CD14-positive monocyte (primary cell): ENCODE results near the gene HDAC4. TPM values are rescaled to one million over a fixed set of nuclear protein-coding genes. Genes with fewer than 3 reads are reported as not detected.
A peak's percentile ranks its signal among the peaks of the same experiment; 100 is the strongest.

Source experiments
- DNase-seq, 3 donors: peaks; one replicate each; pipeline ENCODE4 v3.0.0-alpha.2; 2011 to 2022
- H2AFZ ChIP-seq: 2 replicates; pipeline ENCODE4 v1.6.0; 2012; ENCODE audit warnings: mild to moderate bottlenecking, low read depth, low read length, inconsistent platforms; ENCODE audit not compliant: insufficient read depth, poor library complexity, severe bottlenecking
- H3K27ac ChIP-seq, 2 donors: 1 replicate in 1 of 2; 2 replicates in 1 of 2; pipeline ENCODE4 v1.5.1; 2012 to 2013; ENCODE audit warnings: low read length in 2 of 2, control low read depth in 1 of 2, inconsistent platforms in 1 of 2, low read depth in 1 of 2, mild to moderate bottlenecking in 1 of 2
- H3K27me3 ChIP-seq, 2 donors: one replicate each; pipeline versions ENCODE4 v1.6.0 to v1.6.1; 2011 to 2013; ENCODE audit warnings: low read length in 2 of 2; ENCODE audit not compliant: control insufficient read depth in 2 of 2, insufficient read depth in 2 of 2
- H3K36me3 ChIP-seq, 2 donors: replicated peaks in 1 of 2; 1 replicate in 1 of 2; 2 replicates in 1 of 2; pipeline versions ENCODE4 v1.5.1 to v1.6.1; 2012 to 2013; ENCODE audit warnings: low read length in 2 of 2, control low read depth in 1 of 2, inconsistent platforms in 1 of 2, mild to moderate bottlenecking in 1 of 2; ENCODE audit not compliant: insufficient read depth in 2 of 2, control insufficient read depth in 1 of 2
- H3K4me1 ChIP-seq, 2 donors: 1 replicate in 1 of 2; 2 replicates in 1 of 2; pipeline versions ENCODE4 v1.5.1 to v1.6.1; 2012 to 2013; ENCODE audit warnings: low read length in 2 of 2, control low read depth in 1 of 2, inconsistent platforms in 1 of 2, mild to moderate bottlenecking in 1 of 2, moderate library complexity in 1 of 2; ENCODE audit not compliant: insufficient read depth in 2 of 2, control insufficient read depth in 1 of 2
- H3K4me2 ChIP-seq: replicated peaks from 2 replicates; pipeline ENCODE3; 2012; ENCODE audit warnings: low read length, moderate library complexity, mild to moderate bottlenecking; ENCODE audit not compliant: poor library complexity, severe bottlenecking; ENCODE audit errors: extremely low read depth
- H3K4me3 ChIP-seq, 3 experiments: fragments of 200-600 bp in 1 of 3; sonication (generic) in 1 of 3; replicated peaks in 1 of 3; 1 replicate in 2 of 3; 2 replicates in 1 of 3; pipeline ENCODE4 v1.5.1; 2011 to 2013; ENCODE audit warnings: low read length in 3 of 3, mild to moderate bottlenecking in 3 of 3, control low read depth in 2 of 3, low read depth in 2 of 3, inconsistent platforms in 1 of 3, moderate library complexity in 1 of 3
- H3K79me2 ChIP-seq: 2 replicates; pipeline ENCODE4 v1.6.0; 2012; ENCODE audit warnings: mild to moderate bottlenecking, control low read depth, inconsistent platforms, low read length, moderate library complexity; ENCODE audit not compliant: insufficient read depth
- H3K9ac ChIP-seq: 2 replicates; pipeline ENCODE4 v1.6.0; 2017; ENCODE audit warnings: low read length, mild to moderate bottlenecking; ENCODE audit not compliant: insufficient read depth, poor library complexity, severe bottlenecking
- H3K9me3 ChIP-seq, 2 donors: replicated peaks in 1 of 2; 1 replicate in 1 of 2; 2 replicates in 1 of 2; pipeline versions ENCODE4 v1.5.1 to v1.6.1; 2012 to 2013; ENCODE audit warnings: low read length in 2 of 2, control low read depth in 1 of 2; ENCODE audit not compliant: control insufficient read depth in 1 of 2, insufficient read depth in 1 of 2
- H4K20me1 ChIP-seq: 2 replicates; pipeline ENCODE4 v1.6.0; 2012; ENCODE audit warnings: mild to moderate bottlenecking, low read length, control low read depth, moderate library complexity; ENCODE audit not compliant: insufficient read depth
- H3K27ac Mint-ChIP-seq, 7 donors: one replicate each; pipeline ENCODE4 v1.8.0; 2020; ENCODE audit warnings: mild to moderate bottlenecking in 7 of 7, mixed read lengths in 7 of 7, moderate library complexity in 6 of 7, inconsistent platforms in 2 of 7
- H3K27me3 Mint-ChIP-seq, 3 donors: one replicate each; pipeline ENCODE4 v1.8.0; 2021 to 2022; ENCODE audit warnings: low read depth in 3 of 3, mild to moderate bottlenecking in 3 of 3, mixed read lengths in 3 of 3, moderate library complexity in 3 of 3, inconsistent platforms in 1 of 3
- H3K36me3 Mint-ChIP-seq, 2 donors: one replicate each; pipeline ENCODE4 v1.8.0; 2020; ENCODE audit warnings: mixed read lengths in 2 of 2, inconsistent platforms in 1 of 2, mild to moderate bottlenecking in 1 of 2
- H3K4me1 Mint-ChIP-seq: one replicate; pipeline ENCODE4 v1.8.0; 2020; ENCODE audit warnings: mild to moderate bottlenecking, mixed read lengths
- H3K4me3 Mint-ChIP-seq, 2 donors: one replicate each; pipeline ENCODE4 v1.8.0; 2020; ENCODE audit warnings: mild to moderate bottlenecking in 2 of 2, mixed read lengths in 2 of 2, moderate library complexity in 1 of 2
- H3K9me3 Mint-ChIP-seq, 7 donors: one replicate each; pipeline ENCODE4 v1.8.0; 2020 to 2022; ENCODE audit warnings: mixed read lengths in 7 of 7, mild to moderate bottlenecking in 6 of 7, moderate library complexity in 6 of 7, inconsistent platforms in 2 of 7
- CTCF ChIP-seq: fragments of 200-600 bp; IDR thresholded peaks from one replicate; pipeline ENCODE4 v1.8.0; 2022; ENCODE audit warnings: antibody characterized with exemption, mild to moderate bottlenecking
- WGBS: methylation state at CpG from one replicate; pipeline ENCODE4 v1.1.5; 2013; ENCODE audit warnings: missing lambda C conversion rate; ENCODE audit not compliant: insufficient coverage; 5-methylcytosine and 5-hydroxymethylcytosine counted together
- intact Hi-C, 2 donors: fragments of 100-400 bp; cut with micrococcal nuclease; formaldehyde crosslinking; loops; one replicate each; pipeline versions ENCODE4 v1.15.0 to v1.15.1; 2023
- polyA plus RNA-seq, 3 donors: library from polyadenylated mRNA; depleted of rRNA in 1 of 3; unstranded in 2 of 3; stranded (reverse) in 1 of 3; fragments of 300-500 nt in 2 of 3; fragments of >200 nt in 1 of 3; fragmentation: Illumina TruSeq in 2 of 3; gene quantifications; 1 replicate in 2 of 3; 2 replicates in 1 of 3; pipeline ENCODE4 v1.2.3, GENCODE V29; 2012 to 2021

HDAC4 gene
- polyA plus RNA-seq, 3 donors, result 3.3 to 23.0 (median 4.5) TPM

- Histone ChIP-seq H3K9me3 (peaks cover 5 to 9% of the 10 kb centered on the region in 2 donors), H3K4me3 (no peak overlapping the region), H2AFZ (no peak overlapping the region), H3K27ac (peak overlapping the region in 1 of 2 donors; percentile 61), H3K4me2 (no peak overlapping the region), H3K4me1 (peaks cover 5 to 7% of the 10 kb centered on the region in 2 donors), H3K27me3 (no peaks in the 10 kb centered on the region), H3K79me2 (peaks cover 90% of the 10 kb centered on the region), H3K9ac (no peak overlapping the region), H4K20me1 (peaks cover 76% of the 10 kb centered on the region), H3K36me3 (peaks cover 65 to 87% of the 10 kb centered on the region in 2 donors)
- intact Hi-C loops, result no loop called here
- WGBS, result 94% methylated on average over 11 of the region's 12 CpGs
- no peak for TF ChIP-seq CTCF
- Mint-ChIP-seq H3K36me3 (peaks cover 55 to 80% of the 10 kb centered on the region in 2 donors), H3K27me3 (no peaks in the 10 kb centered on the region), H3K4me3 (no peak overlapping the region), H3K4me1 (peaks cover 8% of the 10 kb centered on the region), H3K27ac (peak overlapping the region in 2 of 7 donors; percentile 30 to 63), H3K9me3 (peaks cover 3 to 8% (median 7%) of the 10 kb centered on the region in 7 donors)
- DNase-seq, result no peak
Measured at GRCh38 chr2:239188536-239188935, 212.3 kb downstream of the HDAC4 start.

DNA sequence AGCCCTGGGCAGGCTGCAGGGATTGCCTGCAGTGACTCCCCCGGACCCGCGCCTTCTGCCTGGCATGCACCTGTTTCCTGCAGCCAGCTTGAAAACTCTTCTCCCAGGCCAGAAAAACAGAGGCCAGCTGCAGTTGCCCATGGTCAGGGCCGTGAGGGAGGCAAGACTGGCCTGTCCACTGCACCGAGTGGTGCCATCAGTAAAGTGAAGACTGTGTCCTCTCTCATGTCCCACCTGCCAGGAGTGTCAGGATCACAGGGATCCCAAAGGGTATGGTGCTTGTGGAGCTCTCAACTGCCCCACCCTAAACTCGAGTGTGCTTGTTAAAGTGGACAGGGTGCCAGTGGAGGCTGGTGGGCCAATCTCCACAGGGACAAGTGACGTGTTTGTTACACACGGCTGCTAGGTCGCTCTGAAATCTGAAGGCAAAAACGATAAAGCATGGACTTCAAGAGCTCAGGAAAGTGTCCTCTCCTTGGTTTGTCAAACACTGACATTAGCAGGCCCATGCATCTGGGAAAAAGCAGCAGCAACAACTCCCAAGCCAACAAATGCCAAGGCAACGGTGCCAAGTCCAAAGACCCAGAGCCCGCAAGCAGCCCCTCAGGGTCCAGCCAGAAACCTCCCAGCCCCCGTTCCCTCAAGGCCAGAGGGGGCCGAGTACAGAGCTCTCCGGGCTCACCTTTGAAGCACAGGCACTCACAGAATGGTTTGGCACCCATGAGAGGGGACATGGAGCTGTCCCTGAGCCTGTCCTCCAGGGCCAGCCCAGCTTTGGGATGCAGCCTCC, 213.2 kb downstream of the HDAC4 start:
- no peaks in the 10 kb centered on the region for H3K27me3 Mint-ChIP-seq
- Histone ChIP-seq H3K79me2 (peaks cover 90% of the 10 kb centered on the region), H3K9me3 (peaks cover 5 to 9% of the 10 kb centered on the region in 2 donors), H4K20me1 (peaks cover 72% of the 10 kb centered on the region), H3K27me3 (no peaks in the 10 kb centered on the region), H3K36me3 (peaks cover 72 to 89% of the 10 kb centered on the region in 2 donors), H3K4me2 (no peak overlapping the region), H2AFZ (no peak overlapping the region), H3K9ac (no peak overlapping the region), H3K4me1 (peaks cover 3 to 4% of the 10 kb centered on the region in 2 donors), H3K4me3 (no peak overlapping the region), H3K27ac (peak overlapping the region in 1 of 2 donors; percentile 61)
- intact Hi-C loops, result no loop called here
- peaks cover 3 to 8% (median 7%) of the 10 kb centered on the region in 7 donors for H3K9me3 Mint-ChIP-seq
- no peak overlapping the region for H3K4me3 Mint-ChIP-seq
- TF ChIP-seq CTCF, result no peak
- peaks cover 64 to 84% of the 10 kb centered on the region in 2 donors for H3K36me3 Mint-ChIP-seq
- 92% methylated on average over 12 of the region's 15 CpGs for WGBS
- H3K27ac Mint-ChIP-seq, result peak overlapping the region in 4 of 7 donors; percentile 17 to 63 (median 35)
- peaks cover 5% of the 10 kb centered on the region for H3K4me1 Mint-ChIP-seq
- no peak for DNase-seq
